22Rv1 (cell line): Measurements from ENCODE around the gene TGFB1.
"Not testable (repeated sequence)": the region's sequence is repeated elsewhere in the genome, so short reads cannot be mapped to it uniquely, and the experiment has no call there.

Source experiments
- H3K27ac ChIP-seq: fragments of 450-650 bp; 2 replicates; pipeline ENCODE4 v1.5.1; 2017
- ZFX ChIP-seq: fragments of 450-650 bp; IDR thresholded peaks from 2 replicates; pipeline ENCODE4 v1.6.1; 2017; ENCODE audit warnings: antibody characterized with exemption, borderline replicate concordance
- TF ChIP-seq, protein P1 (sequence below): fragments of 450-650 bp; IDR thresholded peaks from 2 replicates; pipeline ENCODE4 v1.5.1; 2017; ENCODE audit warnings: mild to moderate bottlenecking

TGFB1 gene

DNA sequence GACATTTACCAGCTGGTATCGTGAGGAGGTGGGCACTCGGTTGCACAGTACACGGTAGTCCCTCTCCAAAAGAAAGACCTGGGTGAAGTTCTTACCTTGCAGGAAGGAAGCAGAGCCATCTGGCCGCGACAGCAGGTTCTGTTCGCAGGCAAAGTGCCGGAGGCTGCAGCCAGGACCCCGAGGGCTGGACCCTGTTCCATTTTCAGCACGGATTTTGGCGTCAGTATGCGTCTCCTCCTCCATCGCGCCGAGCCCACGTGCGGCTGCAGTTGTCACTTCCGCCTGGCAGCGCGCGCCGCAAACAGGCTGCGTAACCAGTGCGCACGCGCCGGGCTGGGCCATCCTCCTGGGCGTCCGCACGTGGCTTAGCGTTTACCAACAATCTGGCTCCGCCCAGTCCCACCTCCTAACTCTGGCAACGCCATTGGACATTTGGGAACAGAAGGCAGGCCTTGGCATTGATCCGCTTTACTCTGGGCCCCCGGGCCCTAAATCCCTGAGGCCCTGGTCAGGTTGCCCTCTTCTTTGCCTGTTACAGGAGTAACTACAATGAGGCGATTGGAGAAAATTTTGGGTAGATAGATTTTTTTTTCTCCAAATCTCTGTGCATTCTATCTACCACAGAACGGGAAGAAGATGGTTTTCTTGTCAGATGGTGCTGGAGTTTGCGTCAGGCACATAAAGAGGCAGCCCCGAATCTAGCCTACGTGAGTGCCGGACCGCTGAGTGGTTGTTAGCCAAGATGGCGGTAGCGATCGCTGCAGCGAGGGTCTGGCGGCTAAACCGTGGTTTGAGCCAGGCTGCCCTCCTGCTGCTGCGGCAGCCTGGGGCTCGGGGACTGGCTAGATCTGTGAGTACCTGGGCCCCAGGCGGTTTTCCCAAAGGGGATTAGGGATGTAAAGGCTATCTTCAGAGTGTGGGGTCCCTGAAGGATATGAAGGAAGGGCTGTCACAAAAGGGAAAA lies 43.6 kb upstream of the TGFB1 start, which contains the start of the genes BCKDHA and EXOSC5:
BCKDHA (plus strand) TSS at position 733 of the 964 bp plus-strand sequence; CDS start at position 743, 10 bp downstream.
EXOSC5 (minus strand) TSS at position 274 of the 964 bp plus-strand sequence; CDS start at position 243, 31 bp downstream.
- peak within 1 kb of the TSS; percentile 84 for H3K27ac ChIP-seq
- TF ChIP-seq ZFX = no peak
- TF ChIP-seq, protein P1, sequence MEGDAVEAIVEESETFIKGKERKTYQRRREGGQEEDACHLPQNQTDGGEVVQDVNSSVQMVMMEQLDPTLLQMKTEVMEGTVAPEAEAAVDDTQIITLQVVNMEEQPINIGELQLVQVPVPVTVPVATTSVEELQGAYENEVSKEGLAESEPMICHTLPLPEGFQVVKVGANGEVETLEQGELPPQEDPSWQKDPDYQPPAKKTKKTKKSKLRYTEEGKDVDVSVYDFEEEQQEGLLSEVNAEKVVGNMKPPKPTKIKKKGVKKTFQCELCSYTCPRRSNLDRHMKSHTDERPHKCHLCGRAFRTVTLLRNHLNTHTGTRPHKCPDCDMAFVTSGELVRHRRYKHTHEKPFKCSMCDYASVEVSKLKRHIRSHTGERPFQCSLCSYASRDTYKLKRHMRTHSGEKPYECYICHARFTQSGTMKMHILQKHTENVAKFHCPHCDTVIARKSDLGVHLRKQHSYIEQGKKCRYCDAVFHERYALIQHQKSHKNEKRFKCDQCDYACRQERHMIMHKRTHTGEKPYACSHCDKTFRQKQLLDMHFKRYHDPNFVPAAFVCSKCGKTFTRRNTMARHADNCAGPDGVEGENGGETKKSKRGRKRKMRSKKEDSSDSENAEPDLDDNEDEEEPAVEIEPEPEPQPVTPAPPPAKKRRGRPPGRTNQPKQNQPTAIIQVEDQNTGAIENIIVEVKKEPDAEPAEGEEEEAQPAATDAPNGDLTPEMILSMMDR = no peak

DNA sequence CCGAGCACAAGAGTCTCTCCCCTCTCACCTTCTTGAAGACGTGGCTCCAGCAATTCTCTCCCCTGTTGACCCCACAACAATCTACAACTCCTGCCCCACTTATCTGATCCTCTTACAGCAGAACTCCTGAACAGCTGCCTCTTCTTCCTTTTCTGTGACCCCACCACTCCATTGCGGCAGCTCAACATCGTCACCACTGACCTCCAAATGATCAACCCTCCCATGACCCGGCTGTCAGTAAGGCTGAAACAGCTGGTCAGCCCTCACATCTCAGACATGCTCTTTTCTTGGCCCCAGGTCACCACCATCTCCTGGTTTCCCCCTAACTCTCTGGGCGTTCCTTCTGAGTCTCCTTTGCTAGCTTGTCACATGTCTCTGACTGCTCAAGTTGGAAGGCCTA lies 41.6 kb upstream of the TGFB1 start:
- H3K27ac ChIP-seq = no peak overlapping the region
- TF ChIP-seq ZFX = no peak
- TF ChIP-seq, protein P1 = no peak

DNA sequence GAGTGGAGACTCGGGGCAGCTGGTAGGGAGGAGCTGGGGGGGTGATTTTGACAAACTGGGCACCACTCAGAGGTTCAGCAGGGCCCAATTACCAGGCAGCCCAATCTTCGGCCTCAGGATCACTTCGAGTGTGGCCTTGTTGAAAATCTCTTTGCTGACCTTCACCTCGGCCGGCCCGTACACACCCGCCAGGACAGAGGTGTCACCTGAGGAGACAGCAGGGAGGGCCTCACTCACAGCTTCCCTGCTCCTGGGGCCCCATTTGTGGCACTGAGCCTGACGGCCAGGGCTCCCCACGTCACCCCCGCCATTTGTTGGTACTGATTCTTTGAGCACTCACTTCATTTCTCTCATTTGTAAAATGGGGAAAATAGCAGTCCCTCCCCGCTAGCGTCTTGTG lies 39.1 kb upstream of the TGFB1 start:
- TF ChIP-seq, protein P1 = no peak
- no peak for TF ChIP-seq ZFX

DNA sequence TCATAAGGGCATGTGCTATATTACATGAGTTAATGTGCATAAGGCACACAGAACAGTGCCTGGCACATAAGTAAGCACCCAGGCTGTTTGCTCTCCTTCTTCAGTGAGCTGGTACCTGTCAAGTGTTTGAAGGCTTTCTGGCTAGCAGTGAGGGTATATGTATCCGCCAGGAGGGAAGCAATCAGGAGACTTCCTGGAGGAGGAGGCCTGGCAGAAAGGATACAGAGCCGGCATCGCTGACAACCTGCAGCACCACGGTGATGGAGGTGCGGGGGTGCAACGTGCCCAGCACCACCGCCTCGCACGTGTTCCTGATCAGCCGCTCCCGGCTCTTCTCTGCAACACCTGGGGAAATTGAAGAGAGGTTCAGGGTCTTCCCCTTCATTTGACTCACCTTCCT lies 37.9 kb upstream of the TGFB1 start:
- no peak overlapping the region for H3K27ac ChIP-seq
- no peak for TF ChIP-seq ZFX
- TF ChIP-seq, protein P1 = no peak

More for the DNA sequence above, 39.1 kb upstream of the TGFB1 start:
- H3K27ac ChIP-seq = no peak overlapping the region

DNA sequence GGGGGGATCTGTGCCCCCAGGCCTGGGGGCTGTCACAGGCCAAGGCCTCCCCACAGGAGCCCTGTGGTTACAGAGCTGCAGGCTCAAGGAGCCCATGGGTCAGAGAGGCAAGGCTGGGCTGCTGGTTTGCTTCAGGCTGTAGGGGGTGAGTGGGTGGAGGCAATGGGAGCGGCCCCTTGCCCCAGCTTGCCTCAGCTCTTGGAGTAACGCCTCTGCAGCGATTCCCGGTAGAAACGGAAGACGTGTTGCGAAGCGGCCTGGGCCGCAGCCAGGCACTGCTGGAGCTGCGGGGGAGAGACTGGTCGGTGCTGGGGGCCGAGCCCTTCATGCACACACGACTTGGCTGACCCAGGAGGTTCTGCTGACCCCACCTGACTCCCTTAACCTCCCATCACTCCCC lies 32.7 kb upstream of the TGFB1 start:
- no peak overlapping the region for H3K27ac ChIP-seq

DNA sequence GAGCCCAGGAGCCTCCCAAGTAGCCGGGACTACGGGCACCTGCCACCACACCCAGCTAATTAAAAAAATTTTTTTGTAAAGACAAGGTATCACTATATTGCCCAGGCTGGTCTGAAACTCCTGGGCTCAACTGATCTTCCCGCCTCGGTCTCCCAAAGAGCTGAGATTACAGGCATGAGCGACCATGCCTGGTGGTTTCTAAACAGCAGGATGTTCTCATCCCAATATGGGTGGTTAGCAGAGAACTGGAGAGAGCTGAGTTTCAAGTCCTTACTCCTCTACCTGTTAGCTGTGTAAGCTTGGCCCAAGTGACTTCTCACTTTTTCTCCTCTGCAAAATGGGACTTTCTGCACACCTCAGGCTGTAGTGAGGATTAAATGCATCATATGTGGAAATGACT lies 30.6 kb upstream of the TGFB1 start:
- TF ChIP-seq ZFX = no peak
- TF ChIP-seq, protein P1 = no peak
- no peak overlapping the region for H3K27ac ChIP-seq

More for the DNA sequence above, 32.7 kb upstream of the TGFB1 start:
- no peak for TF ChIP-seq ZFX
- TF ChIP-seq, protein P1 = no peak

DNA sequence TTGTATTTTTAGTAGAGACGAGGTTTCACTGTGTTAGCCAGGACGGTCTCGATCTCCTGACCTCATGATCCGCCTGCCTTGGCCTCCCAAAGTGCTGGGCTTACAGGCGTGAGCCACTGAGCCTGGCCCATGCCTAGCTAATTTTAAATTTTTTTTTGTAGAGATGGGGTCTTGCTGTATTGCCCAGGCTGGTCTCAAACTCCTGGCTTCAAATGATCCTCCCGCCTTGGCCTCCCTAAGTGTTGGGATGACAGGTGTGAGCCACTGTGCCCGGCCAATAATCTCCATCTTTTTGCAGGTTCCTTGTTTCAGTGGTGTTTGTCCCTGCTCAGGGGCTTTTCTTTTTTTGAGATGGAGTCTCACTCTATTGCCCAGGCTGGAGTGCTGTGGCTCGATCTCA lies 27.8 kb upstream of the TGFB1 start:
- not testable (repeated sequence) for H3K27ac ChIP-seq
